MM.1S (cell line): ENCODE results near the gene SLC48A1.

Experiments used
- CTCF ChIP-seq: fragments of 300-600 bp; sonication (generic); IDR thresholded peaks from 2 replicates; pipeline ENCODE4 v1.5.1; 2016; ENCODE audit warnings: antibody characterized with exemption, low read length, mixed read lengths
- EZH2 ChIP-seq: fragments of 300-600 bp; sonication (generic); optimal IDR thresholded peaks from 2 replicates; pipeline ENCODE3; 2017; ENCODE audit warnings: low read depth, mild to moderate bottlenecking, antibody characterized with exemption, low read length, mixed read lengths
- EZH2phosphoT487 ChIP-seq: fragments of 300-600 bp; sonication (generic); IDR thresholded peaks from 2 replicates; pipeline ENCODE4 v1.6.1; 2018; ENCODE audit warnings: antibody characterized with exemption, low read length

GRCh38 chr12:47813511-47814196 lies 40.6 kb downstream of the SLC48A1 start:
- TF ChIP-seq EZH2 (no peak), CTCF (no peak), EZH2phosphoT487 (no peak)
